KOPT-K1 (cell line): Measurements from ENCODE around the gene ATG10.
"Not testable (repeated sequence)": the region's sequence is repeated elsewhere in the genome, so short reads cannot be mapped to it uniquely, and the experiment has no call there.

ENCODE experiments used
- H3K27ac ChIP-seq: fragments of 200-600 bp; sonication (generic); 2 replicates; pipeline ENCODE4 v1.5.1; 2016; ENCODE audit warnings: antibody characterized with exemption, mild to moderate bottlenecking, low read depth, low read length; ENCODE audit not compliant: poor library complexity, severe bottlenecking
- H3K36me3 ChIP-seq: fragments of 200-600 bp; sonication (generic); 2 replicates; pipeline ENCODE4 v1.5.1; 2017; ENCODE audit warnings: antibody characterized with exemption, mild to moderate bottlenecking, low read length, moderate library complexity; ENCODE audit not compliant: insufficient read depth
- H3K9me3 ChIP-seq: fragments of 200-600 bp; sonication (generic); 2 replicates; pipeline ENCODE4 v1.5.1; 2017; ENCODE audit warnings: antibody characterized with exemption, low read length, mild to moderate bottlenecking; ENCODE audit not compliant: insufficient read depth, poor library complexity, severe bottlenecking

The ATG10 gene

GRCh38 chr5:82259172-82259800 lies 287.5 kb downstream of the ATG10 start:
- Histone ChIP-seq H3K36me3 (0 out of 2 replicates have a peak, but pooled peaks cover under 1% of the 10 kb centered on the region), H3K9me3 (no peaks in the 10 kb centered on the region), H3K27ac (no peak overlapping the region)

GRCh38 chr5:82265047-82265446 lies 293.2 kb downstream of the ATG10 start:
- peaks cover 30% of the 10 kb centered on the region for H3K36me3 ChIP-seq

GRCh38 chr5:82267297-82267933 lies 295.6 kb downstream of the ATG10 start:
- peaks cover 43% of the 10 kb centered on the region for H3K36me3 ChIP-seq
- H3K9me3 ChIP-seq: peaks cover 28% of the 10 kb centered on the region
- H3K27ac ChIP-seq: not testable (repeated sequence)

More at GRCh38 chr5:82265047-82265446, 293.2 kb downstream of the ATG10 start:
- H3K9me3 ChIP-seq: peaks cover 28% of the 10 kb centered on the region
- H3K27ac ChIP-seq: no peak overlapping the region

- peaks cover 59% of the 10 kb centered on the region for H3K36me3 ChIP-seq
- H3K27ac ChIP-seq: not testable (repeated sequence)
- H3K9me3 ChIP-seq: peaks cover 28% of the 10 kb centered on the region
Measured at GRCh38 chr5:82269363-82269762, 297.5 kb downstream of the ATG10 start.

GRCh38 chr5:82272571-82273356 lies 300.9 kb downstream of the ATG10 start:
- not testable (repeated sequence) for H3K27ac ChIP-seq
- peaks cover 17% of the 10 kb centered on the region for H3K9me3 ChIP-seq
- peaks cover 85% of the 10 kb centered on the region for H3K36me3 ChIP-seq

GRCh38 chr5:82273426-82273825 lies 301.6 kb downstream of the ATG10 start:
- H3K27ac ChIP-seq, H3K9me3 ChIP-seq: not testable (repeated sequence)
- H3K36me3 ChIP-seq: peaks cover 80% of the 10 kb centered on the region

GRCh38 chr5:82274343-82275211 lies 302.8 kb downstream of the ATG10 start:
- no peaks in the 10 kb centered on the region for H3K9me3 ChIP-seq
- H3K27ac ChIP-seq: no peak overlapping the region
- H3K36me3 ChIP-seq: peaks cover 70% of the 10 kb centered on the region

- H3K36me3 ChIP-seq: peaks cover 63% of the 10 kb centered on the region
- H3K9me3 ChIP-seq: no peaks in the 10 kb centered on the region
- no peak overlapping the region for H3K27ac ChIP-seq
Measured at GRCh38 chr5:82275216-82275664, 303.4 kb downstream of the ATG10 start.

- Histone ChIP-seq H3K36me3 (peaks cover 56% of the 10 kb centered on the region), H3K9me3 (no peaks in the 10 kb centered on the region), H3K27ac (peak overlapping the region; percentile 89)
Measured at GRCh38 chr5:82276800-82277612, 305.2 kb downstream of the ATG10 start.

- Histone ChIP-seq H3K27ac (peak overlapping the region; percentile 89), H3K36me3 (peaks cover 51% of the 10 kb centered on the region), H3K9me3 (no peaks in the 10 kb centered on the region)
Measured at GRCh38 chr5:82277613-82277986, 305.8 kb downstream of the ATG10 start.

- Histone ChIP-seq H3K36me3 (peaks cover 45% of the 10 kb centered on the region), H3K9me3 (no peaks in the 10 kb centered on the region), H3K27ac (peak within 1 kb of the TSS; percentile 89)
Measured at GRCh38 chr5:82277987-82278710, 306.3 kb downstream of the ATG10 start, which contains the start of gene RPS23. Gene RPS23, minus strand, starts transcription at chr5:82278354. Its CDS starts 31 bp downstream, at chr5:82278323.

GRCh38 chr5:82278711-82279370 lies 307.0 kb downstream of the ATG10 start:
- Histone ChIP-seq H3K27ac (peak overlapping the region; percentile 89), H3K9me3 (no peaks in the 10 kb centered on the region)

GRCh38 chr5:82283893-82284292 lies 312.1 kb downstream of the ATG10 start:
- no peaks in the 10 kb centered on the region for H3K9me3 ChIP-seq
- no peak overlapping the region for H3K27ac ChIP-seq
- no peaks in the 10 kb centered on the region for H3K36me3 ChIP-seq

More at GRCh38 chr5:82278711-82279370, 307.0 kb downstream of the ATG10 start:
- H3K36me3 ChIP-seq: peaks cover 41% of the 10 kb centered on the region
